ENCODE measurements around the gene SPTLC2.

DNA sequence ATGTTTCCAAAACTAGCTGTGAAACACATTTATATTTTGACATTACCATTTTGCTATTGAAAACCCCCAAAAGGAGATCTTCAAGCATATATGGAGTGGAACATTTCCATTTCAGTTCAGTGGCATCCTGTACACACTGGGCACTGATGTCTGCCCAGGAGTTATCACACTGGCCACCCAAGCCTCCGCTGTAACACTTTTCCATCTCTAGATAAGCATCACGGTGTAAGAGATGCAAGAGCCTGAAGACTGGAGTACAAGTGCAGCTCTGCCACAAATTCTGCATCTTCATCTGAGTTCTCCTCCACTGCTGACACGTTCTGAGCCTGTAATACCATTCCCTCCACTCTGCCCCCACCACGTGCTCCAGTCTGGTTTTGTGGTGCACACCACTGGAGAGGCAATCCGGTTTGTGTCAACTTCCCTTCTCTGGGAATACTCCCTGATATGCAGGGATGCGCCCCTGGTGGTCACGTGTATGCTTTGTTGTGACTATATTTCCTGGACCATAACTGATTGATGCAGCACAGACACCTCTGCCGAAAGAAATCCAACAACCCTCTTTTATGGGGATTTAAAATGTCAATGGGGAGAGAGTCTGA lies 12.7 kb downstream of the SPTLC2 start:
- no peak for TF ChIP-seq POLR2A (IDR thresholded peaks at IDR 0.05; ENCODE audit: extremely low read depth, insufficient read length)
- TF ChIP-seq, protein P1, sequence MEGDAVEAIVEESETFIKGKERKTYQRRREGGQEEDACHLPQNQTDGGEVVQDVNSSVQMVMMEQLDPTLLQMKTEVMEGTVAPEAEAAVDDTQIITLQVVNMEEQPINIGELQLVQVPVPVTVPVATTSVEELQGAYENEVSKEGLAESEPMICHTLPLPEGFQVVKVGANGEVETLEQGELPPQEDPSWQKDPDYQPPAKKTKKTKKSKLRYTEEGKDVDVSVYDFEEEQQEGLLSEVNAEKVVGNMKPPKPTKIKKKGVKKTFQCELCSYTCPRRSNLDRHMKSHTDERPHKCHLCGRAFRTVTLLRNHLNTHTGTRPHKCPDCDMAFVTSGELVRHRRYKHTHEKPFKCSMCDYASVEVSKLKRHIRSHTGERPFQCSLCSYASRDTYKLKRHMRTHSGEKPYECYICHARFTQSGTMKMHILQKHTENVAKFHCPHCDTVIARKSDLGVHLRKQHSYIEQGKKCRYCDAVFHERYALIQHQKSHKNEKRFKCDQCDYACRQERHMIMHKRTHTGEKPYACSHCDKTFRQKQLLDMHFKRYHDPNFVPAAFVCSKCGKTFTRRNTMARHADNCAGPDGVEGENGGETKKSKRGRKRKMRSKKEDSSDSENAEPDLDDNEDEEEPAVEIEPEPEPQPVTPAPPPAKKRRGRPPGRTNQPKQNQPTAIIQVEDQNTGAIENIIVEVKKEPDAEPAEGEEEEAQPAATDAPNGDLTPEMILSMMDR (IDR thresholded peaks at IDR 0.05; ENCODE audit: low read depth, low read length) = no peak
